GM12864 (cell line): ENCODE measurements around the gene ANK3.

Experiments used
- DNase-seq: peaks from one replicate; pipeline ENCODE4 v3.0.0-alpha.2; 2011; ENCODE audit warnings: low read depth
- H3K4me3 ChIP-seq: 2 replicates; pipeline ENCODE4 v1.5.1; 2011; ENCODE audit warnings: mild to moderate bottlenecking, low read depth, low read length, control low read depth
- TF ChIP-seq, protein P1 (sequence below): IDR thresholded peaks from 2 replicates; pipeline ENCODE4 v1.5.1; 2011; ENCODE audit warnings: low read depth, mild to moderate bottlenecking, moderate library complexity, low read length, control low read depth, inconsistent platforms; ENCODE audit errors: missing control alignments

The ANK3 gene

GRCh38 chr10:60428387-60428737 lies 38.7 kb upstream of the ANK3 start:
- DNase-seq = no peak
- TF ChIP-seq, protein P1, sequence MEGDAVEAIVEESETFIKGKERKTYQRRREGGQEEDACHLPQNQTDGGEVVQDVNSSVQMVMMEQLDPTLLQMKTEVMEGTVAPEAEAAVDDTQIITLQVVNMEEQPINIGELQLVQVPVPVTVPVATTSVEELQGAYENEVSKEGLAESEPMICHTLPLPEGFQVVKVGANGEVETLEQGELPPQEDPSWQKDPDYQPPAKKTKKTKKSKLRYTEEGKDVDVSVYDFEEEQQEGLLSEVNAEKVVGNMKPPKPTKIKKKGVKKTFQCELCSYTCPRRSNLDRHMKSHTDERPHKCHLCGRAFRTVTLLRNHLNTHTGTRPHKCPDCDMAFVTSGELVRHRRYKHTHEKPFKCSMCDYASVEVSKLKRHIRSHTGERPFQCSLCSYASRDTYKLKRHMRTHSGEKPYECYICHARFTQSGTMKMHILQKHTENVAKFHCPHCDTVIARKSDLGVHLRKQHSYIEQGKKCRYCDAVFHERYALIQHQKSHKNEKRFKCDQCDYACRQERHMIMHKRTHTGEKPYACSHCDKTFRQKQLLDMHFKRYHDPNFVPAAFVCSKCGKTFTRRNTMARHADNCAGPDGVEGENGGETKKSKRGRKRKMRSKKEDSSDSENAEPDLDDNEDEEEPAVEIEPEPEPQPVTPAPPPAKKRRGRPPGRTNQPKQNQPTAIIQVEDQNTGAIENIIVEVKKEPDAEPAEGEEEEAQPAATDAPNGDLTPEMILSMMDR = no peak
- H3K4me3 ChIP-seq = no peak overlapping the region

- TF ChIP-seq, protein P1 = no peak
- H3K4me3 ChIP-seq = no peak overlapping the region
- no peak for DNase-seq
Measured at GRCh38 chr10:60427709-60428386, 38.2 kb upstream of the ANK3 start.

GRCh38 chr10:60427148-60427547 lies 37.5 kb upstream of the ANK3 start:
- TF ChIP-seq, protein P1 = no peak
- no peak for DNase-seq
- H3K4me3 ChIP-seq = no peak overlapping the region

DNA sequence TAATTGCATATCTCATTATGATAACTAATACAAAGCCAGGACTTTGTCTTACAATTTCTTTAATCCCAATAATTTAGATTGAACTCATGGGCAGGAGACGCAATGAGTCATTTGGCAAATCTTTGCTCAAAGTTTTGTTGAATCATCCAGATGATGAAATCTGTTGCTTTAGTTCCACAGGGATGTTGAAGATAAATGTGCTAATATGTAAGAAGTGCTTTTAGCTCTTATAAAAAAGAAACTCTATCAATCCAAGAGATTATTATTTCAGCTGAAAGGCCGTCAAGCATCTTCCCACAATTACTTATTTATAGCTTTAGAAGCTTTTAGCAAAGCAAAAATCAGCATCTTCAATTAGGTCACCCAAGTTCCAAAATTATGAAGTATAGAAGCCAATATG lies 36.8 kb upstream of the ANK3 start:
- TF ChIP-seq, protein P1 = no peak
- no peak for DNase-seq
- no peak overlapping the region for H3K4me3 ChIP-seq

DNA sequence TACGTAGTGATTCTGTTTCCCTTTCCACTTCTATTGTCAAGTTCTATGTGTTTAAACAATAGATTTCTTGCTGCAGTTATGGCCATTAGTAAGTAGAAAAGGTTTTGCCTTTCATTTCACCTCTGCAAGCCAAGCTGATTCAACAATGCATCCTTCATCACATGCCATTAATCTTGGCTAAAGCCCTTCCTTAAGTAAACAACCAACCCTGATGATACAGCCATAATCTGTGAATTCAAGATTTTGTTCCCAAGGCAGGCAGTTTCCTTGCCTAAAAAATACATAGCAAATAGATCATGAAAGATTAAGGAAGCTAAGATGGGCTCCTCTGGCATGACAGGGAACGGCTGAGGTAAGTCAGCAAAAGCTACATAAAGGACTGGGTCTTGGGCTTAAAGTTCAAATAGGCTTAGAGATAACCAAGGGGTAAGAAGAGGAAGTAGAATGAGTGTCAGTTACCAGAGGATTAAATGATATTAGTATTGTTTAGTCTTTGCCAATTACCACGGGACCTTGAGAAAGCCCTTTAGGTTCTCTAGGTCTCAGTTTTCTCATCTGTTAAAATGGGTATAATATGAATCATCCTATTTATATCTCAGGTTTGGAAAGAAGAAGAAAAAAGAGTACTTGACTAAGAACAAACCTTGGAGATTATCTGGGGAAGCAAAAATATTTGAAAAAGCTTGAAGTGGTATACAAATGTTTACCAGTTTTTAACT lies 35.9 kb upstream of the ANK3 start:
- DNase-seq = no peak
- H3K4me3 ChIP-seq = no peak overlapping the region
- TF ChIP-seq, protein P1 = no peak

- H3K4me3 ChIP-seq = no peak overlapping the region
- TF ChIP-seq, protein P1 = no peak
- DNase-seq = no peak
Measured at GRCh38 chr10:60424971-60425370, 35.3 kb upstream of the ANK3 start.

- no peak overlapping the region for H3K4me3 ChIP-seq
- TF ChIP-seq, protein P1 = no peak
- DNase-seq = no peak
Measured at GRCh38 chr10:60423920-60424319, 34.2 kb upstream of the ANK3 start.
